NCI-H345 (cell line): ENCODE data around the gene POLDIP2.

Experiments used
- DNase-seq: peaks from one replicate; lab custom pipeline; 2025; lab: John Stamatoyannopoulos, UW

Gene POLDIP2

GRCh38 chr17:28317099-28317965 lies 40.0 kb downstream of the POLDIP2 start:
- DNase-seq: no peak

- DNase-seq: no peak
Measured at GRCh38 chr17:28315846-28316705, 41.3 kb downstream of the POLDIP2 start.

GRCh38 chr17:28313841-28314240 lies 43.5 kb downstream of the POLDIP2 start:
- no peak for DNase-seq

GRCh38 chr17:28306954-28307401 lies 50.3 kb downstream of the POLDIP2 start:
- DNase-seq: no peak

- DNase-seq: no peak
Measured at GRCh38 chr17:28298449-28298848, 58.9 kb downstream of the POLDIP2 start.
